GM18526 (cell line): ENCODE results near the gene CCDC85C.

ENCODE experiments used
- POLR2A ChIP-seq: IDR thresholded peaks from 3 replicates; pipeline ENCODE4 v1.6.1; 2011; ENCODE audit not compliant: insufficient read length; ENCODE audit errors: extremely low read depth

Gene CCDC85C

DNA sequence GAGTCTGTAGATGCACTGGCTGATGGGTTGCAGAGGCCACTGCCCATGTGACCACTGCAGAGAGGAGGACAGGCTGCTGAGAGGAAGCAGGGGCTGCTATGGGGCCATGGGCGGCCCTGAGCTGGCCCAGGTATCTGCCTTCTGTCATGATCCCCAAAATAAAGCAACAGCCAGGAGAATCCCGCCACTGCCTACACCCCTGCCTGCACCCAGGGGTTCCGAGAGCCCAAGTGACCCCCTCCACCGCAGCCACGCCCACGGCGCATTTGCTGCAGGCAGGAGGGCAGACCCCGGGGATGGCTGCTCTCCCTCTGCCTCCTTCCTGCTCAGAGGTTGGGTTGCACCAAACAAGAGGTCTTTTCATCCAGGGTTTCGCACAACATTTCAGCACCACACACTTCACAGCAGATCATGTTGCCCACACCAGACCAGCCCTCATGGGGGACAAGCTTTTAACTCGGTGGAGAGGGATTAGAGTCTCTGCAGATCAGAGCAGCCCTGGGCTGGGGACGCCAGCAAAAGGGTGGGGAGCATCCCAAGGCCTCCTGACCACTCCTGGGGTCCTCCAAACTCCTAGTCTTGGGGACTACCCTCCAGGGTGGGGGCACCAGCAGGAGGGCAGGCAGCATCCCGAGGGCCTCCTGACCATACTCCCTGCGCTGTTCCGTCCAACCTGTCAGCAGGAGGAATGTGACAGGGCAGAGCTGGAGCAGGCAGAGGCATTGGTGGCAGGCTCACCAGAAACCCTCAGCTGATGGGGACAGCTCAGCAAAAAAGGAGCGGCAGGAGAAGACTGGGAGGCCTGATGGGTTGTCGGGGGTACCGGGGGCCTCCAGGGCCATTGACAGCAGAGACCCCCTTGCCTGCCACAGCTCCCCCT is 14.1 kb downstream of the CCDC85C start:
- TF ChIP-seq POLR2A: no peak

DNA sequence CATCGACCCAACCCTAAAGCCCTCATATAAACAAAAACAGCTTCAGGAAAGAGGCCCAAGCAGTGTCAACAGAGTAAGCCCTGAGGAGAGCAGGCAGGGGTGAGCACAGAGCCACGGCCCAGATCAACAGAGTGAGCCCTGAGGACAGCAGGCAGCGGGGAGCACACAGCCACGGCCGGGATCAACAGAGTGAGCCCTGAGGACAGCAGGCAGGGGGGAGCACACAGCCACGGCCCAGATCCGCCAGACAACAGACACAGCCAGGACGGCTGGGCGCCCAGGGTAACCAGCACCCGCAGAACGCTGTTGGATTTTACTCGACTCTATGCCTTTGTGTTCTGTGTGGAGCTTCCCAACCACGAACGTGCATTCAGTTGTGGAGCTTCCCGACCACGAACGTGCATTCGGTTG is 15.0 kb downstream of the CCDC85C start:
- no peak for TF ChIP-seq POLR2A

DNA sequence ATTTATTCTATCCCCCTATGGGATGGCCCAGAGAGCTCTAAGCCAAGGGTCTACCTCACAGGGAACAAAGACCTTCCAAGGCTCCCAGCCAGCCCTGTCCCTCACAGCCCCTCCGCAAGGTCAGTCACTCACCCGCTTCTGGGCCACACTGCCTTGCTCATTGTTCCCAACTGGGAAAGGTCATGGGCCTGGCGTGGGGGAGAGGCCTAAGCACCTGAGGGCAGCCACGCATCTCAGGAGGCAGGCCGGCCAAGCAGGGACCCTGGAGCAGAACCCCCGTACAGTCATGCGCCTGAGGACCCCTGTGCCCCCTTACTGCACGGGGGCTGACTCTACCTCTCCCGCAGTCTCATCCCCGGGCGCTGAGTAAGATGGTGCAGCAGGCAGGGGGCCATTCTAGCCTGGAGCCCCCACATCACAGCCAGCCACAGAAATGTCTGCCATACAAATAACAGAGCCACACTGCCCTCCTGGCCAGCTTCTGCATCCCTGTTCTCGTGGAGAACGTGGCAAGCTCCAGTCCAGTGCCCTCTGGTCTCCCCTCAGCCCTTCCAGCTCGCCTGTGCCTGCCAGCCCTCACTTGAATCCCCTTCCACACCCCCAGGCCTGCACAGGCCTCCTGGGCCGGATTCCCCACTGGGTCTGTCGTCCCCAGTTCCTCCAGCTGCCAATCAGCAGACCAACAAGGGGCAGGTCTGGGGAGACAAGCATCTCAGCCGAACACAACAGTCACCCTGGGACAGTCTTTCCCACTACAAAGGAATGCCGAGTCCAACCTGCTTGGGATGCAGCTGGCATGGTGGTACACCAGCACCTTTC is 16.3 kb downstream of the CCDC85C start:
- TF ChIP-seq POLR2A: no peak

DNA sequence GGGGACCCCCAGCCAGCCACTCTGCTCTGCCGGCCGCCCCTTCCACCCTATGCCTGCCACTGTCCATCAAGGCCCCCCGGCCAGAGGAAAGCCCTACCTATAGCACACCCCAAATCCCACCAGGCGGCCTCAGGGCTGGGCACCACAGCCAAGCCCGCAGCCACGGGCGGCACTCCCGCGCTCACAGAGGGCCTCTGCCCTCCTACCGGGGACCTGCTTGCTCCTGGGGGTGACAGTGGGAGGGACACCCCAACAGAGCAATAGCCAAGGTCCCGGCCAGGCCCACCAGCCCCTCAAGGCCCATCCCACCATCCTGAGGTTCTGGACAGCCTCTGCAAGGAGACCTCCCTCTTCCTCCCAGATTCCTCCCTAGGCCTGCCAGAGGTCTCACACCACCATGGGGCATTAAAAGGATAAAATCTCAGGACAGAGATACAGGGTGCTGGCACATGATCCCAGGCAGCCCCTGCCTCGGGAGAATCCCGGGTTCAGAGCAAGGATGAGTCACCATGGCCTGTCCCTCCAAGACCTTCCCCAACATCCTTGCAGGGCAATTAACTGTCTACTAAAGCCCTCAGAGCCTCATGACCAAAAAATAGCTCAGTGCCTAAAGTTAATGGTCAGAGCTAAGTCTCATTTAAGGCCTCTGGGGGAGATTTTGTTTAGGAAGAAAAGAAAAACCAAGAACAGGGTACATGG is 17.1 kb downstream of the CCDC85C start:
- no peak for TF ChIP-seq POLR2A

- no peak for TF ChIP-seq POLR2A
Measured at GRCh38 chr14:99586054-99586760, 17.8 kb downstream of the CCDC85C start.

DNA sequence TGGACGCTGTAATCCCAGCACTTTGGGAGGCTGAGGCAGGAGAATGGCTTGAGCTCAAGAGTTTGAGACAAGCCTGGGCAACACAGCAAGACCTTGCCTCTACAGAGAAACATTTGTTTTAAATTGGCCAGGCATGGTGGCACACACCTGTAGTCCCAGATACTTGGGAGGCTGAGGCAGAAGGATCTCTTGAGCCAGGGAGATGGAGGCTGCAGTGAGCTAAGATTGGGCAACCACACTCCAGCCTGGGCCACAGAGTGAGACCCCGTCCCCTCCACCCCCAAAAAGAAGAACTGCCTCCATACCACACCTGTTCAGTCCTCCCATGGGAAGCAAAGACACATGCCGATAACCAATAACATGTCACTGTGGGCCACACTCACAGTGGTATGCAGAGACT is 19.2 kb downstream of the CCDC85C start:
- TF ChIP-seq POLR2A: no peak

DNA sequence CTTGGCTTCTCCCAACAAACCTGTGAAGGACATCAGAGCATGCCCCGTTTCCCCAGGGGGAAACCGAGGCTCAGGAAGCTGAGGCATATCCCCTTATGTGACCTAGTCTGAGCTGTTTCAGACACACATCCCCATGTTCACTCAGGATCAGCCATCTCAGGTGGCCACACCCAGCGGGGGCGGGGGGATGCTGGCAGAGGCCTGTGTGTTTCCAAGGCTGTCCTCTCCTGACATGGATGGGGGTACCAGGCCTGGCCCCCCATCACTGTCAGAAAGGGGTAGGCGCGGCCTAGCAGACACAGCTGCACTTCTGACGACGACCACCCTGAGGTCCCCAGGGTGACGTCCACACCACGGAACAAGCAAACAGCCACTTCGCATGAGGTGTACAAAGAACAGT is 22.1 kb downstream of the CCDC85C start:
- no peak for TF ChIP-seq POLR2A

- TF ChIP-seq POLR2A: no peak
Measured at GRCh38 chr14:99581374-99581773, 22.6 kb downstream of the CCDC85C start.

DNA sequence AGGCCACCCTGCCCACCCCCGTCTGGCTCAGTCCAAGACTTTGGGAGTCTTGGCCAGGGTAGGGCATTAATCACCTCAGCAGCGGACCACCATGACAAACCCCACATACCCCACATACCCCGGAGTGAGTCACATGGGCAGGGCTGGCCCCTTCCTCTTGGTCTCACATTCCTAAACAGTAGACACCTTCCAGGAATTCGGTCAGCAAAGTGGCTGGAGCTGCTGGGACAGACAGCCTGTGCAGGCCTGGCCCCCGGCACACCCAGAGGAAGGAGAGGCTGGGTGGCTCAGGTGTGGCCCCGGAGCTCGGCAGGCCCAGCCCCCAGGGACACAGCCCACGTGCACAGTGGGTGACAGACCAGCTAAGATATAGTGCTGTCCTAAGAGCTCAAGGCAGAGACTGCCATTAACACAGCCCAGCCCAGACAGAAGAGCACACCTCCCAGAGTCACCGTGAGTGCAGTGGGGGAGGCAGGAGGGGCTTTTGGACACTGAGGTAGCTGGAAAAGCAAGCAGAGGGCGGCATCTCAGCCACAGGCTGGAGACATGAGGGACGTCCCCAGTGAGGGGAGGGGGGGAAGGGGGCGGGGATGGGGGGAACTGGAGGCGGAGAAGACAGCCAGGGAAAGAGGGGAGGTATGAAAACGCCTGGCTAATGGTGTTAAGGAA is 24.0 kb downstream of the CCDC85C start:
- no peak for TF ChIP-seq POLR2A

DNA sequence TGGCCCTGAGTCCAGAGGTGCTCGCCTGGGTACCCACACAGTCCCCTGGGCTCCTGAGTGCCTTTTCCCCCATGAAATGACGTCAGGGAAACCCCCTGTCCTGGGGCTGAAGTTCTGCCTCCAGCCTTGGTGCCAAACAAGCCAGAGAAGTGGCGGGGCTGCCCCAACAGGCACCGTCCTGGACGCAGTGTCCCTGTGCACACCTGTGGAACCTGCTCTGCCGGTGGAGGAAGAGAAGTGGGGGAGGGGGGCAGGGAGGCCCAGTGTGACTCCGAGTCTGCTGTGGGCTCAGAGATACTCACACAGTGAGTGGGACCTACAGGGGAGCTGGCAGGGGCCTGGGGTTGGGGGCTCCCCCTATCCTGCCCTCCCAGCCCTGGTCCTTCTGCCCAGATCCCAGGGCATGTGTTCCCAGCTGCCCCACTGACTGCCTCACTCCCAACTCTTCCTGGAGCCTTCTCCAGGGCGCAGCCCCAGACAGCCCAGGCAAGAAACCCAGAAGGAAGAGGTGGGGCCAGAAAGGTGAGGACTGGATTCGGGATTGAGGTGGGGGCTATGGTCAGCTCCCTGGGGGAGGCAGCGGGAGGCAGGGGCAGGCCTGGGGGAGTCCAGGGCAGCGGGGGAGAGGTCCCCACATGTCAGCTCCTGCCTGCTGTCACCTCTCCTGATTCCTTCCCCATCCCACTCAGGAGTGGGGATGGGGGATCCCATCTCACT is 24.7 kb downstream of the CCDC85C start:
- TF ChIP-seq POLR2A: no peak

GRCh38 chr14:99578541-99579101 is 25.4 kb downstream of the CCDC85C start:
- no peak for TF ChIP-seq POLR2A

DNA sequence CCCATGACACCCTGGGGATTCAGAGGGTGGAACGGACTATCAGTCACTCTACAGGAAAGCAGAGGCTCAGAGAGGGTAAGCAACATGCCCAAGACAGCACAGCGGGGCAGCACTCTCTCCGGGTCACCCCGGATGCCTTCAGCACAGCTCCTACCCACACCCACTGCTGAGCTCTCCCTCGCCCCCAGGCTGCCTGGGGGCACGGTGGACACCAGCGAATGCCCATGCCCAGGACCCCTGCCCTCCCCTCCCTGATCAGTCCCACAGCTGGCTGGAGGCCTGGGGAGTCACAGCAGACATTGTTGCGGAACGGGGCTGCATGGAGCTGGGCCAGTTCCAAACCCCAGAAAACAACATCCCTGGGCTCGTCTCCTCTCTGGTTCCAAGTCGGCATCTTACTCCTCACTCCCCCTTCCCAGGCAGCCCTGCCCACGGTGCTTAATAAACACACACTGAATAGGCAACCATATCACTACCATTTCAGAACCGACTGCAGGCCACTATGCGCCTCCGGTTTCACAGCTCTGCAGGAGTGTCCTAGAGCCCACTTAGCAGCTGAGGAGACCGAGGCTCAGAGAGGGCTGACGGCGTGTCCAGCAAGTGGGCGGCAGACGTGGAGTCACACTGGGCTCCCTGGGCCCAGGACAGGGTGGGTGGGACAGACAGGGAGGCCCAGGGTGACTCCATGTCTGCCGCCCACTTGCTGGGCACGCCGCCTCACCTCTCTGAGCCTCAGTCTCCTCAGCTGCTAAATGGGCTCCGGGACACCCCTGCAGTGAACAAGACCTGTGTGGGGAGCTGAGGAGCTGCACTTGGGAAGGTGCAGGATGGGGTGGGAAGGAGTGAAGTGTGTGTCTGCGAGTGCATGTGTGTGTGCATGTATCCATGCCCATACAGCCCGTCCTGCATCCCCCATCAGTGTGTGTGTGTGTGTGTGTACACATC is 27.0 kb downstream of the CCDC85C start:
- no peak for TF ChIP-seq POLR2A
